Liver (tissue), 9 donors: ENCODE measurements around the gene KLF13. TPM values are rescaled to one million over a fixed set of nuclear protein-coding genes. Genes with fewer than 3 reads are reported as not detected.

Source experiments
- DNase-seq: peaks from one replicate; pipeline ENCODE4 v3.0.0-alpha.2; 2017; ENCODE audit warnings: low spot score
- H3K27ac ChIP-seq, 2 donors: one replicate each; pipeline ENCODE4 v1.7.0; 2013; ENCODE audit warnings: inconsistent platforms in 2 of 2, low read length in 2 of 2, control low read depth in 1 of 2, low read depth in 1 of 2, mild to moderate bottlenecking in 1 of 2
- H3K27me3 ChIP-seq, 4 donors: one replicate each; pipeline versions ENCODE4 v1.6.1 to v1.7.0; 2013; ENCODE audit warnings: low read length in 3 of 4, inconsistent platforms in 1 of 4, mild to moderate bottlenecking in 1 of 4, moderate library complexity in 1 of 4; ENCODE audit not compliant: control insufficient read depth in 4 of 4, insufficient read depth in 4 of 4
- H3K36me3 ChIP-seq, 4 donors: one replicate each; pipeline versions ENCODE4 v1.6.1 to v1.7.0; 2013; ENCODE audit warnings: low read length in 3 of 4, mild to moderate bottlenecking in 3 of 4, low read depth in 1 of 4, moderate library complexity in 1 of 4; ENCODE audit not compliant: control insufficient read depth in 4 of 4, insufficient read depth in 3 of 4
- H3K4me1 ChIP-seq, 4 donors: one replicate each; pipeline versions ENCODE4 v1.6.1 to v1.7.0; 2013; ENCODE audit warnings: low read length in 3 of 4, mild to moderate bottlenecking in 3 of 4, moderate library complexity in 1 of 4; ENCODE audit not compliant: control insufficient read depth in 4 of 4, insufficient read depth in 4 of 4
- H3K4me3 ChIP-seq, 3 donors: one replicate each; pipeline versions ENCODE4 v1.6.1 to v1.7.0; 2013; ENCODE audit warnings: low read length in 3 of 3, control low read depth in 1 of 3, low read depth in 1 of 3, mild to moderate bottlenecking in 1 of 3
- H3K9ac ChIP-seq, 2 donors: one replicate each; pipeline ENCODE4 v1.7.0; 2013; ENCODE audit warnings: low read length in 2 of 2, mild to moderate bottlenecking in 2 of 2, moderate library complexity in 2 of 2, control low read depth in 1 of 2, low read depth in 1 of 2
- H3K9me3 ChIP-seq, 4 donors: one replicate each; pipeline versions ENCODE4 v1.6.1 to v1.7.0; 2013; ENCODE audit warnings: low read length in 3 of 4; ENCODE audit not compliant: control insufficient read depth in 4 of 4
- EGR1 ChIP-seq, 2 donors: IDR thresholded peaks; 2 replicates each; pipeline ENCODE4 v1.6.1; 2016 to 2018; ENCODE audit warnings: antibody characterized with exemption in 2 of 2, low read depth in 2 of 2
- GABPA ChIP-seq, 2 donors: IDR thresholded peaks in 1 of 2; conservative IDR thresholded peaks in 1 of 2; 2 replicates each; pipeline ENCODE4 v1.6.1; 2016; ENCODE audit warnings: antibody characterized with exemption in 2 of 2, mild to moderate bottlenecking in 1 of 2, moderate library complexity in 1 of 2
- HNF4G ChIP-seq: IDR thresholded peaks from 2 replicates; pipeline ENCODE4 v1.6.1; 2016; ENCODE audit warnings: antibody characterized with exemption
- JUND ChIP-seq, 2 donors: IDR thresholded peaks; 2 replicates each; pipeline ENCODE4 v1.6.1; 2016; ENCODE audit warnings: antibody characterized with exemption in 2 of 2
- RAD21 ChIP-seq, 2 donors: IDR thresholded peaks; 2 replicates each; pipeline ENCODE4 v1.6.1; 2016; ENCODE audit warnings: antibody characterized with exemption in 2 of 2, mild to moderate bottlenecking in 2 of 2
- RXRA ChIP-seq, 2 donors: IDR thresholded peaks; 2 replicates each; pipeline ENCODE4 v1.6.1; 2017 to 2018; ENCODE audit warnings: antibody characterized with exemption in 2 of 2, mild to moderate bottlenecking in 1 of 2
- TAF1 ChIP-seq: conservative IDR thresholded peaks from 2 replicates; pipeline ENCODE4 v1.6.1; 2016; ENCODE audit warnings: antibody characterized with exemption, mild to moderate bottlenecking
- YY1 ChIP-seq: IDR thresholded peaks from 2 replicates; pipeline ENCODE4 v1.6.1; 2016; ENCODE audit warnings: antibody characterized with exemption, mild to moderate bottlenecking
- WGBS: extraction: QIAGEN DNeasy Blood & Tissue Kit; methylation state at CpG from one replicate; pipeline ENCODE4 v1.1.7; 2013; 5-methylcytosine and 5-hydroxymethylcytosine counted together
- polyA plus RNA-seq, 2 donors: library from polyadenylated mRNA; stranded (reverse) in 1 of 2; unstranded in 1 of 2; fragments of 200-250 nt in 1 of 2; fragments of >200 nt in 1 of 2; fragmentation: Nextera tagmentation in 1 of 2; extraction: Ambion mirVana in 1 of 2; gene quantifications; one replicate each; pipeline versions ENCODE4 v1.2.1 to v1.2.3, GENCODE V29; 2013 to 2015
- total RNA-seq, 2 donors: library from RNA; depleted of rRNA; stranded (reverse); fragments of >200 nt; gene quantifications; one replicate each; pipeline ENCODE4 v1.2.3, GENCODE V29; 2014
- TF ChIP-seq, protein P1 (sequence below): fragments of 150-350 bp; IDR thresholded peaks from 2 replicates; pipeline ENCODE4 v1.5.1; 2017; ENCODE audit warnings: improper control_type of control experiment, low read depth, low read length; ENCODE audit not compliant: missing input control
- TF ChIP-seq, protein P2 (sequence below): IDR thresholded peaks from 2 replicates; pipeline ENCODE4 v1.6.1; 2016; ENCODE audit warnings: antibody characterized with exemption
- TF ChIP-seq, protein P3 (sequence below): IDR thresholded peaks from 2 replicates; pipeline ENCODE4 v1.6.1; 2016; ENCODE audit warnings: antibody characterized with exemption, mild to moderate bottlenecking
- donor health status: healthy.
- donor health status: healthy.
- donor health status: healthy.
- donor health status: healthy.
- donor health status: healthy.

The KLF13 gene
- total and polyA plus RNA-seq, 4 donors: 17.4 to 77.1 (median 57.5) TPM

DNA sequence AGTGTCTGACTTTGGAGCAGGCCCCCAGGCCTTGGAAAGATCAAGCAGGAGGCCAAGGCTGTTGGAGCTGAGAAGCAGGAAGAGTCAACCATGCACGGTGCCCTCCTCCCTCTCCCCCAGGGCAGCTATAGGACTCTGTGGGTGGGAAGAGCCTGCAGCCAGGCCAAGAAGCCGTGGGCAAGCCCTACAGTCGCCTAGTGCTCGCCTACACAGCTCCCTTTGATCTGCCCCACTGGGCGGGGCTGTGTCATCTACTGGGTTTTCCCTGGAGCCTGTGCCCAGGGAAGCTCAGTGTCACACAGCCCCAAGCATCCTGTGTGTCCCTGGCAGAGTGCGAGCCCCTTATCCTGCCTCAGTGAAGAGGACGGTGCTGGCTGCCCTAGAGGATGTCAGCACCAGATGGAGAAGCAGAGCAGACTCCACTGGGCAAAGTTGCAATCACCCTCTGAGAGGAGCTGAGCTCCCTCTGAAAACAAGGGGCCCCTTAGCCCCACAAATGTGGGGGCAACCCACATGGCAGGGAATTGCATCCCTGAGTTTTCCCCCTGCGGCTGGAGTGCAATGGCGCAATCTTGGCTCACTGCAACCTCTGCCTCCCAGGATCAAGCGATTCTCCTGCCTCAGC, 72.2 kb downstream of the KLF13 start:
- Histone ChIP-seq H3K36me3 (no peaks in the 10 kb centered on the region), H3K27me3 (no peaks in the 10 kb centered on the region), H3K4me1 (peaks cover under 1 to 3% (median 2%) of the 10 kb centered on the region in 4 donors), H3K9me3 (no peaks in the 10 kb centered on the region), H3K27ac (no peak overlapping the region), H3K4me3 (no peak overlapping the region), H3K9ac (no peak overlapping the region)
- TF ChIP-seq GABPA (IDR thresholded peaks at IDR 0.05 in 1 of 2, conservative IDR thresholded peaks at IDR 0.05 in 1 of 2) (no peak), HNF4G (no peak), RAD21 (IDR thresholded peaks at IDR 0.05) (no peak), RXRA (IDR thresholded peaks at IDR 0.05) (no peak)
- TF ChIP-seq, protein P1, sequence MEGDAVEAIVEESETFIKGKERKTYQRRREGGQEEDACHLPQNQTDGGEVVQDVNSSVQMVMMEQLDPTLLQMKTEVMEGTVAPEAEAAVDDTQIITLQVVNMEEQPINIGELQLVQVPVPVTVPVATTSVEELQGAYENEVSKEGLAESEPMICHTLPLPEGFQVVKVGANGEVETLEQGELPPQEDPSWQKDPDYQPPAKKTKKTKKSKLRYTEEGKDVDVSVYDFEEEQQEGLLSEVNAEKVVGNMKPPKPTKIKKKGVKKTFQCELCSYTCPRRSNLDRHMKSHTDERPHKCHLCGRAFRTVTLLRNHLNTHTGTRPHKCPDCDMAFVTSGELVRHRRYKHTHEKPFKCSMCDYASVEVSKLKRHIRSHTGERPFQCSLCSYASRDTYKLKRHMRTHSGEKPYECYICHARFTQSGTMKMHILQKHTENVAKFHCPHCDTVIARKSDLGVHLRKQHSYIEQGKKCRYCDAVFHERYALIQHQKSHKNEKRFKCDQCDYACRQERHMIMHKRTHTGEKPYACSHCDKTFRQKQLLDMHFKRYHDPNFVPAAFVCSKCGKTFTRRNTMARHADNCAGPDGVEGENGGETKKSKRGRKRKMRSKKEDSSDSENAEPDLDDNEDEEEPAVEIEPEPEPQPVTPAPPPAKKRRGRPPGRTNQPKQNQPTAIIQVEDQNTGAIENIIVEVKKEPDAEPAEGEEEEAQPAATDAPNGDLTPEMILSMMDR: no peak
- TF ChIP-seq, protein P2, sequence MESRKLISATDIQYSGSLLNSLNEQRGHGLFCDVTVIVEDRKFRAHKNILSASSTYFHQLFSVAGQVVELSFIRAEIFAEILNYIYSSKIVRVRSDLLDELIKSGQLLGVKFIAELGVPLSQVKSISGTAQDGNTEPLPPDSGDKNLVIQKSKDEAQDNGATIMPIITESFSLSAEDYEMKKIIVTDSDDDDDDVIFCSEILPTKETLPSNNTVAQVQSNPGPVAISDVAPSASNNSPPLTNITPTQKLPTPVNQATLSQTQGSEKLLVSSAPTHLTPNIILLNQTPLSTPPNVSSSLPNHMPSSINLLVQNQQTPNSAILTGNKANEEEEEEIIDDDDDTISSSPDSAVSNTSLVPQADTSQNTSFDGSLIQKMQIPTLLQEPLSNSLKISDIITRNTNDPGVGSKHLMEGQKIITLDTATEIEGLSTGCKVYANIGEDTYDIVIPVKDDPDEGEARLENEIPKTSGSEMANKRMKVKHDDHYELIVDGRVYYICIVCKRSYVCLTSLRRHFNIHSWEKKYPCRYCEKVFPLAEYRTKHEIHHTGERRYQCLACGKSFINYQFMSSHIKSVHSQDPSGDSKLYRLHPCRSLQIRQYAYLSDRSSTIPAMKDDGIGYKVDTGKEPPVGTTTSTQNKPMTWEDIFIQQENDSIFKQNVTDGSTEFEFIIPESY: no peak
- no peak for DNase-seq
- WGBS: 83% methylated on average over 10 of the region's 10 CpGs

DNA sequence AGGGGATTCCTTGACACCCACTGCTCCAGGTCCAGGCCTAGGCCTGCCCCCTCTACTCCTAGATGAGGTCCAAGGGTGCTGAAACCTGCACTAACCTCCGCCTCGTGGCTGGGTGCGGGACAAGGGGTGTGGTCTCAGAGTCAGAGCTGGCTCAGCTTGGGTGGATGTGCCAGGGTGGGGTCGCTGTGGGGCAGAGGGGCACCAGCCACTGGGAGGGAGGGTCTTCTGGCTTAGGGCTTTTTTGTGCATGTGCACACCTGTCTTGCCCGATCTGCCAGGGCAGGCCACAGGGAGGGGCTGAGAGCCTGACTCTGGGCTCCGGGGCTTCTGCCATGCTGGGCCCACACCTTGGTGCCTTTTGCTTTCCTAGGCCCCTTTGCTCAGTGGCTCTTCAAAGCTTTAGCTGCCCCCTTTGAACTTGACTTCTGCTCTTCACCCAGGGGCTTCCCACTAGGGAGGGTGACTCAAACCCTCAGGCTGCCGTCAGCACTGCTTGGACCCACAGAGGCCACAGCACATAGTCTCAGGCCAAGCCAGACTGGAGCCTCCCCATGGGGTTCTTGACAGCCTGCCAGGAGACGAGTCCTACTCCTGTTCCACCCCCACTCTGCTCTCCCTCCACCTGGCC, 73.0 kb downstream of the KLF13 start:
- Histone ChIP-seq H3K27ac (no peak overlapping the region), H3K4me1 (peaks cover 0 to 3% (median 2%) of the 10 kb centered on the region in 4 donors), H3K9ac (no peak overlapping the region), H3K4me3 (no peak overlapping the region), H3K27me3 (no peaks in the 10 kb centered on the region), H3K9me3 (no peaks in the 10 kb centered on the region), H3K36me3 (no peaks in the 10 kb centered on the region)
- TF ChIP-seq, protein P1: no peak
- TF ChIP-seq YY1 (no peak), GABPA (IDR thresholded peaks at IDR 0.05 in 1 of 2, conservative IDR thresholded peaks at IDR 0.05 in 1 of 2) (no peak), RAD21 (IDR thresholded peaks at IDR 0.05) (no peak), RXRA (IDR thresholded peaks at IDR 0.05) (no peak)
- DNase-seq: no peak
- 84% methylated on average over 8 of the region's 8 CpGs for WGBS

DNA sequence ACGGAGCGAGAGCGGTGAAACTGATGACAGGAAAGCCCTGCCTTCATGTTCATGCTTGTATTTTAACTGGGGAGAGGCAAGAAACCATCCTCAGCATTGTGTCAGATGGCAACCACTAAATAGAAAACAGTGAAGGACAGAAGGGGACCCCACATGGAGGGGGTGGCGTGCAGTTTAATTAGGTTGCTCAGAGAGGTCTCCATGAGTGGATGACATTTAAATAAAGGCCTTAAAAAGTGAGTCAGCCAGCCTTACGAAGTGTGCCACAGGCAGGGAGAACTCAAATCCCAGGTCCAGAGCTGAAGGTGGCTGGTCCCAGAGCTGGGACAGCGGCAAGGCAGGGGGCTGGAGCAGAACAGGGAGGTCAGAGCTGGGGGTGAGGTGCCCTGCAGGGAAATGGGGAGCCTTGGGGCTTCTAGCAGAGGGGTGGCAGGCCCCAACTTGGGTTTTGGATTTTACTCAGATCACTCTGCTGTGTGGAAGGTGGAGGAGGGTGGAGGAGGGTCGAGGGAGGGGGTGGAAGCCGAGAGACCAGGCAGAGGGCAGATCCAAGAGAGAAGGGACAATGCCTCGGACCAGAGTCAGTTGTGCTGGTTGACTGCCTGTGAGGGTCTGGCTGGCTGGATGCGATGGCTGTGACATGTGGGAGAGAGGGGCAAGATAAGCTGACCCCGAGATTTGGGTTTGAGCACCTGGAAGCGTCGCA, 73.7 kb downstream of the KLF13 start:
- Histone ChIP-seq H3K4me1 (peaks cover 0 to 3% (median 2%) of the 10 kb centered on the region in 4 donors), H3K9ac (no peak overlapping the region)
- 84% methylated on average over 13 of the region's 13 CpGs for WGBS
- TF ChIP-seq, protein P3, sequence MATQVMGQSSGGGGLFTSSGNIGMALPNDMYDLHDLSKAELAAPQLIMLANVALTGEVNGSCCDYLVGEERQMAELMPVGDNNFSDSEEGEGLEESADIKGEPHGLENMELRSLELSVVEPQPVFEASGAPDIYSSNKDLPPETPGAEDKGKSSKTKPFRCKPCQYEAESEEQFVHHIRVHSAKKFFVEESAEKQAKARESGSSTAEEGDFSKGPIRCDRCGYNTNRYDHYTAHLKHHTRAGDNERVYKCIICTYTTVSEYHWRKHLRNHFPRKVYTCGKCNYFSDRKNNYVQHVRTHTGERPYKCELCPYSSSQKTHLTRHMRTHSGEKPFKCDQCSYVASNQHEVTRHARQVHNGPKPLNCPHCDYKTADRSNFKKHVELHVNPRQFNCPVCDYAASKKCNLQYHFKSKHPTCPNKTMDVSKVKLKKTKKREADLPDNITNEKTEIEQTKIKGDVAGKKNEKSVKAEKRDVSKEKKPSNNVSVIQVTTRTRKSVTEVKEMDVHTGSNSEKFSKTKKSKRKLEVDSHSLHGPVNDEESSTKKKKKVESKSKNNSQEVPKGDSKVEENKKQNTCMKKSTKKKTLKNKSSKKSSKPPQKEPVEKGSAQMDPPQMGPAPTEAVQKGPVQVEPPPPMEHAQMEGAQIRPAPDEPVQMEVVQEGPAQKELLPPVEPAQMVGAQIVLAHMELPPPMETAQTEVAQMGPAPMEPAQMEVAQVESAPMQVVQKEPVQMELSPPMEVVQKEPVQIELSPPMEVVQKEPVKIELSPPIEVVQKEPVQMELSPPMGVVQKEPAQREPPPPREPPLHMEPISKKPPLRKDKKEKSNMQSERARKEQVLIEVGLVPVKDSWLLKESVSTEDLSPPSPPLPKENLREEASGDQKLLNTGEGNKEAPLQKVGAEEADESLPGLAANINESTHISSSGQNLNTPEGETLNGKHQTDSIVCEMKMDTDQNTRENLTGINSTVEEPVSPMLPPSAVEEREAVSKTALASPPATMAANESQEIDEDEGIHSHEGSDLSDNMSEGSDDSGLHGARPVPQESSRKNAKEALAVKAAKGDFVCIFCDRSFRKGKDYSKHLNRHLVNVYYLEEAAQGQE: no peak
- TF ChIP-seq, protein P1: no peak
- TF ChIP-seq TAF1: no peak
- no peak for TF ChIP-seq EGR1 (IDR thresholded peaks at IDR 0.05; ENCODE audit: low read depth in 2 of 2)
- TF ChIP-seq JUND (IDR thresholded peaks at IDR 0.05): no peak

More for the DNA sequence above, 73.7 kb downstream of the KLF13 start:
- H3K36me3 ChIP-seq: no peaks in the 10 kb centered on the region
- no peak for DNase-seq
- no peaks in the 10 kb centered on the region for H3K9me3 ChIP-seq
- no peaks in the 10 kb centered on the region for H3K27me3 ChIP-seq
- H3K4me3 ChIP-seq: no peak overlapping the region
- no peak overlapping the region for H3K27ac ChIP-seq
